GM23338 (cell line): Measurements from ENCODE around the gene NFE2L1. TPM values are rescaled to one million over a fixed set of nuclear protein-coding genes. Genes with fewer than 3 reads are reported as not detected.

Experiments
- ATAC-seq: fragments of 200-7000 bp; cut with Tn5 transposase; 3 replicates; pipeline ENCODE4 v1.9.1; 2020
- DNase-seq: peaks from one replicate; pipeline ENCODE4 v3.0.0-alpha.2; 2015; ENCODE audit warnings: low spot score
- H2AFZ ChIP-seq: fragments of 200-600 bp; sonication (generic); 2 replicates; pipeline ENCODE4 v1.8.0; 2016; ENCODE audit warnings: antibody characterized with exemption, mild to moderate bottlenecking, moderate library complexity
- H3F3A ChIP-seq: fragments of 200-600 bp; sonication (generic); replicated peaks from 2 replicates; pipeline ENCODE4 v1.8.0; 2017; ENCODE audit warnings: antibody characterized with exemption, mixed run types, low read depth
- H3K27ac ChIP-seq: fragments of 200-600 bp; sonication (generic); 2 replicates; pipeline ENCODE4 v1.6.1; 2016; ENCODE audit warnings: low read depth
- H3K27me3 ChIP-seq: fragments of 200-600 bp; sonication (generic); 2 replicates; pipeline ENCODE4 v1.8.0; 2016; ENCODE audit warnings: mild to moderate bottlenecking, mixed run types, moderate library complexity; ENCODE audit not compliant: insufficient read depth
- H3K36me3 ChIP-seq: fragments of 200-600 bp; sonication (generic); 2 replicates; pipeline ENCODE4 v1.8.0; 2016; ENCODE audit warnings: mild to moderate bottlenecking; ENCODE audit not compliant: insufficient read depth
- H3K4me1 ChIP-seq: fragments of 200-600 bp; sonication (generic); 2 replicates; pipeline ENCODE4 v1.8.0; 2016; ENCODE audit warnings: mild to moderate bottlenecking, moderate library complexity; ENCODE audit not compliant: insufficient read depth
- H3K4me2 ChIP-seq: fragments of 200-600 bp; sonication (generic); 2 replicates; pipeline ENCODE4 v1.7.1; 2017; ENCODE audit warnings: mixed run types
- H3K4me3 ChIP-seq: fragments of 200-600 bp; sonication (generic); 2 replicates; pipeline ENCODE4 v1.6.1; 2016; ENCODE audit warnings: mixed run types
- H3K79me2 ChIP-seq: fragments of 200-600 bp; sonication (generic); replicated peaks from 2 replicates; pipeline ENCODE4 v1.8.0; 2017; ENCODE audit warnings: mild to moderate bottlenecking; ENCODE audit not compliant: insufficient read depth
- H3K9me2 ChIP-seq: fragments of 200-600 bp; sonication (generic); 2 replicates; pipeline ENCODE4 v1.8.0; 2017; ENCODE audit not compliant: insufficient read depth
- H4K20me1 ChIP-seq: fragments of 200-600 bp; sonication (generic); replicated peaks from 2 replicates; pipeline ENCODE4 v1.8.0; 2017; ENCODE audit warnings: mild to moderate bottlenecking; ENCODE audit not compliant: insufficient read depth
- H3K27ac Mint-ChIP-seq: 2 replicates; pipeline ENCODE4 v1.8.0; 2020; ENCODE audit warnings: inconsistent platforms, mild to moderate bottlenecking, moderate library complexity, mixed read lengths
- H3K27me3 Mint-ChIP-seq: 3 replicates; pipeline ENCODE4 v1.8.0; 2022; ENCODE audit warnings: low read depth, mild to moderate bottlenecking, moderate library complexity, mixed read lengths, inconsistent platforms; ENCODE audit not compliant: insufficient read depth, poor library complexity
- H3K36me3 Mint-ChIP-seq: 3 replicates; pipeline ENCODE4 v1.8.0; 2021; ENCODE audit warnings: low read depth, mild to moderate bottlenecking, inconsistent platforms, moderate library complexity, mixed read lengths
- H3K4me1 Mint-ChIP-seq: 3 replicates; pipeline ENCODE4 v1.8.0; 2020; ENCODE audit warnings: mild to moderate bottlenecking, inconsistent platforms, mixed read lengths
- H3K4me3 Mint-ChIP-seq: 3 replicates; pipeline ENCODE4 v1.8.0; 2021; ENCODE audit warnings: moderate library complexity, mild to moderate bottlenecking, inconsistent platforms, mixed read lengths
- H3K9me3 Mint-ChIP-seq: 3 replicates; pipeline ENCODE4 v1.8.0; 2020; ENCODE audit warnings: moderate library complexity, mild to moderate bottlenecking, inconsistent platforms, mixed read lengths
- CTCF ChIP-seq, 2 experiments: fragments of 200-600 bp in 1 of 2; sonication (generic) in 1 of 2; conservative IDR thresholded peaks; 2 replicates each; pipeline versions ENCODE4 v1.5.1 to v1.6.1; 2016 to 2017; ENCODE audit warnings: antibody characterized with exemption in 2 of 2, low read depth in 2 of 2, mild to moderate bottlenecking in 2 of 2, moderate library complexity in 1 of 2
- EZH2 ChIP-seq: fragments of 200-600 bp; sonication (generic); IDR thresholded peaks from one replicate; pipeline ENCODE4 v1.8.0; 2017; ENCODE audit warnings: antibody characterized with exemption, mild to moderate bottlenecking, low read depth; ENCODE audit not compliant: unreplicated experiment
- EZH2phosphoT487 ChIP-seq: fragments of 200-600 bp; sonication (generic); IDR thresholded peaks from one replicate; pipeline ENCODE4 v1.8.1; 2018; ENCODE audit warnings: antibody characterized with exemption; ENCODE audit not compliant: unreplicated experiment
- POLR2AphosphoS5 ChIP-seq: IDR thresholded peaks from 2 replicates; pipeline ENCODE4 v1.6.1; 2016; ENCODE audit warnings: antibody characterized with exemption, low read depth
- REST ChIP-seq: IDR thresholded peaks from one replicate; pipeline ENCODE4 v1.6.1; 2018; ENCODE audit warnings: antibody characterized with exemption; ENCODE audit not compliant: unreplicated experiment
- STAT1 ChIP-seq: IDR thresholded peaks from one replicate; pipeline ENCODE4 v1.6.1; 2016; ENCODE audit warnings: antibody characterized with exemption; ENCODE audit not compliant: unreplicated experiment
- ZNF114 ChIP-seq: fragments of 250-450 bp; sonication (Bioruptor Pico); IDR thresholded peaks from 2 replicates; pipeline ENCODE4 v1.5.0; 2020; ENCODE audit warnings: mild to moderate bottlenecking, moderate library complexity
- ZNF331 ChIP-seq: fragments of 250-450 bp; sonication (Bioruptor Pico); IDR thresholded peaks from 2 replicates; pipeline ENCODE4 v1.5.0; 2020; ENCODE audit warnings: low read depth, mild to moderate bottlenecking, moderate library complexity
- polyA plus RNA-seq: library from polyadenylated mRNA; unstranded; fragments of >200 nt; fragmentation: Nextera tagmentation; extraction: Ambion mirVana; gene quantifications from 2 replicates; pipeline ENCODE4 v1.2.1, GENCODE V29; 2016
- total RNA-seq: library from RNA; depleted of rRNA; stranded (reverse); fragments of >200 nt; shearing (Covaris generic); gene quantifications from 2 replicates; pipeline ENCODE4 v1.2.3, GENCODE V29; 2014

NFE2L1 gene
- total and polyA plus RNA-seq, 2 experiments from 2014 or later = 39.9 to 138 TPM

DNA sequence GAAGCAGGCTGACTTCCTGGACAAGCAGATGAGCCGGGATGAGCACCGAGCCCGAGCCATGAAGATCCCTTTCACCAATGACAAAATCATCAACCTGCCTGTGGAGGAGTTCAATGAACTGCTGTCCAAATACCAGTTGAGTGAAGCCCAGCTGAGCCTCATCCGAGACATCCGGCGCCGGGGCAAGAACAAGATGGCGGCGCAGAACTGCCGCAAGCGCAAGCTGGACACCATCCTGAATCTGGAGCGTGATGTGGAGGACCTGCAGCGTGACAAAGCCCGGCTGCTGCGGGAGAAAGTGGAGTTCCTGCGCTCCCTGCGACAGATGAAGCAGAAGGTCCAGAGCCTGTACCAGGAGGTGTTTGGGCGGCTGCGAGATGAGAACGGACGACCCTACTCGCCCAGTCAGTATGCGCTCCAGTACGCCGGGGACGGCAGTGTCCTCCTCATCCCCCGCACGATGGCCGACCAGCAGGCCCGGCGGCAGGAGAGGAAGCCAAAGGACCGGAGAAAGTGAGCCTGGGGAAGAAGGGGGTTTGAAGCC is 11.0 kb downstream of the NFE2L1 start:
- H3K79me2 ChIP-seq = peaks cover 51% of the 10 kb centered on the region
- peaks cover 30% of the 10 kb centered on the region for H4K20me1 ChIP-seq

More for the DNA sequence above, 11.0 kb downstream of the NFE2L1 start:
- Histone ChIP-seq H3K4me1 (peaks cover 19% of the 10 kb centered on the region), H3K4me3 (no peak overlapping the region), H3K36me3 (peaks cover 62% of the 10 kb centered on the region), H3F3A (peaks cover 47% of the 10 kb centered on the region), H3K27me3 (no peaks in the 10 kb centered on the region), H3K9me2 (no peaks in the 10 kb centered on the region), H3K27ac (peak overlapping the region; percentile 76), H3K4me2 (no peak overlapping the region), H2AFZ (no peak overlapping the region)
- TF ChIP-seq REST (no peak), STAT1 (no peak), EZH2phosphoT487 (no peak), EZH2 (no peak), ZNF114 (CRISPR knock-in tag) (no peak), ZNF331 (no peak), POLR2AphosphoS5 (no peak; the same call in 1 of the 2 replicates), CTCF (conservative IDR thresholded peaks at IDR 0.05; ENCODE audit: low read depth in 2 of 2) (no peak)
- H3K4me1 Mint-ChIP-seq = peaks cover 53% of the 10 kb centered on the region
- ATAC-seq (no peak), DNase-seq (no peak)
- H3K36me3 Mint-ChIP-seq = peaks cover 88% of the 10 kb centered on the region
- peak overlapping the region; percentile 39; the same call in 1 of the 3 replicates for H3K4me3 Mint-ChIP-seq
- H3K27ac Mint-ChIP-seq = peak overlapping the region; percentile 100
- H3K9me3 Mint-ChIP-seq = no peaks in the 10 kb centered on the region
- H3K27me3 Mint-ChIP-seq = peaks cover 32% of the 10 kb centered on the region
